Measurements from ENCODE around the gene ADCK2. TPM values are rescaled to one million over a fixed set of nuclear protein-coding genes. Genes with fewer than 3 reads are reported as not detected.

The ADCK2 gene
- total RNA-seq, 5 donors from 2014 or later (not counting 1 experiment from before 2014, with no cell fraction given), result 16.3 to 23.3 (median 20.2) TPM

- peaks cover 31 to 42% (median 32%) of the 10 kb centered on the region in 3 donors for H3K4me1 Mint-ChIP-seq
- peak in 1 of 35 experiments; percentile 11 for DNase-seq
- 99% methylated on average over 16 of the region's 20 CpGs for WGBS (ENCODE audit: insufficient coverage)
- no peaks in the 10 kb centered on the region for H3K27me3 ChIP-seq (replicated peaks in 1 of 2; ENCODE audit: control insufficient read depth in 2 of 2, extremely low read depth in 1 of 2, insufficient read depth in 2 of 2, low read length in 1 of 2)
- no peaks in the 10 kb centered on the region for H3K9me3 ChIP-seq
- CTCF ChIA-PET, result interaction anchor here in 1 of 2 donors (0.6 kb wide), 2 partner anchors 175 to 1566 kb away, joined by 3 read pairs; no protein-coding TSS in a partner anchor
- no peak overlapping the region for H3K27ac ChIP-seq (ENCODE audit: low read length)
- peaks cover 53% of the 10 kb centered on the region for H3K36me3 Mint-ChIP-seq
- no peaks in the 10 kb centered on the region for H3K27me3 Mint-ChIP-seq
- POLR2A ChIA-PET, result no interaction called here
- H3K4me3 Mint-ChIP-seq, result no peak overlapping the region
- ATAC-seq (replicated peaks in 1 of 4), result no peak
- H3K4me3 ChIP-seq (ENCODE audit: control insufficient read depth in 1 of 2, extremely low read depth in 1 of 2, low read length in 1 of 2), result no peak overlapping the region
- peaks cover 0 to 22% of the 10 kb centered on the region in 2 experiments for H3K4me1 ChIP-seq (ENCODE audit: control insufficient read depth in 1 of 2, extremely low read depth in 1 of 2, insufficient read depth in 2 of 2, low read length in 2 of 2)
- H3K27ac Mint-ChIP-seq, result no peak overlapping the region
- H3K9me3 Mint-ChIP-seq, result no peaks in the 10 kb centered on the region
- H3K36me3 ChIP-seq (ENCODE audit: control insufficient read depth in 2 of 2, extremely low read depth in 1 of 2, insufficient read depth in 1 of 2, low read length in 1 of 2), result peaks cover 24 to 37% of the 10 kb centered on the region in 2 donors
Measured at GRCh38 chr7:140678081-140678815, 5.5 kb downstream of the ADCK2 start.

GRCh38 chr7:140678816-140679130, 6.0 kb downstream of the ADCK2 start:
- no peak overlapping the region for H3K4me3 ChIP-seq (ENCODE audit: control insufficient read depth in 1 of 2, extremely low read depth in 1 of 2, low read length in 1 of 2)
- H3K9me3 Mint-ChIP-seq, result no peaks in the 10 kb centered on the region
- WGBS (ENCODE audit: insufficient coverage), result 100% methylated on average over 6 of the region's 7 CpGs
- H3K27ac Mint-ChIP-seq, result no peak overlapping the region
- H3K36me3 Mint-ChIP-seq, result peaks cover 57% of the 10 kb centered on the region
- ChIA-PET CTCF (interaction anchor here in 1 of 2 donors (0.6 kb wide), 2 partner anchors 176 to 1566 kb away, joined by 3 read pairs; no protein-coding TSS in a partner anchor), POLR2A (interaction anchor here in 1 of 2 donors (0.7 kb wide), 1 partner anchor 44 kb away, joined by 3 read pairs; no protein-coding TSS in a partner anchor)
- DNase-seq (peak in 1 of 35 experiments; percentile 8), ATAC-seq (replicated peaks in 1 of 4) (no peak)
- no peak overlapping the region for H3K4me3 Mint-ChIP-seq
- H3K27ac ChIP-seq (ENCODE audit: low read length), result no peak overlapping the region
- H3K4me1 Mint-ChIP-seq, result peaks cover 28 to 39% (median 31%) of the 10 kb centered on the region in 3 donors
- H3K9me3 ChIP-seq, result no peaks in the 10 kb centered on the region
- H3K36me3 ChIP-seq (ENCODE audit: control insufficient read depth in 2 of 2, extremely low read depth in 1 of 2, insufficient read depth in 1 of 2, low read length in 1 of 2), result peaks cover 24 to 37% of the 10 kb centered on the region in 2 donors
- no peaks in the 10 kb centered on the region for H3K27me3 ChIP-seq (replicated peaks in 1 of 2; ENCODE audit: control insufficient read depth in 2 of 2, extremely low read depth in 1 of 2, insufficient read depth in 2 of 2, low read length in 1 of 2)
- H3K27me3 Mint-ChIP-seq, result no peaks in the 10 kb centered on the region
- peaks cover 0 to 16% of the 10 kb centered on the region in 2 experiments for H3K4me1 ChIP-seq (ENCODE audit: control insufficient read depth in 1 of 2, extremely low read depth in 1 of 2, insufficient read depth in 2 of 2, low read length in 2 of 2)

GRCh38 chr7:140679186-140679585, 6.4 kb downstream of the ADCK2 start:
- no peak overlapping the region for H3K27ac ChIP-seq (ENCODE audit: low read length)
- Mint-ChIP-seq H3K36me3 (peaks cover 61% of the 10 kb centered on the region), H3K9me3 (no peaks in the 10 kb centered on the region), H3K27me3 (no peaks in the 10 kb centered on the region), H3K4me3 (no peak overlapping the region), H3K4me1 (peaks cover 24 to 35% (median 31%) of the 10 kb centered on the region in 3 donors), H3K27ac (no peak overlapping the region)
- H3K9me3 ChIP-seq, result no peaks in the 10 kb centered on the region
- ChIA-PET POLR2A (interaction anchor here in 1 of 2 donors (0.7 kb wide), 1 partner anchor 44 kb away, joined by 3 read pairs; no protein-coding TSS in a partner anchor), CTCF (interaction anchor here in 1 of 2 donors (0.7 kb wide), 1 partner anchor 239 kb away, joined by 4 read pairs; no protein-coding TSS in a partner anchor)
- ATAC-seq (replicated peaks in 1 of 4) (no peak), DNase-seq (no peak)
- no peak overlapping the region for H3K4me3 ChIP-seq (ENCODE audit: control insufficient read depth in 1 of 2, extremely low read depth in 1 of 2, low read length in 1 of 2)
- H3K36me3 ChIP-seq (ENCODE audit: control insufficient read depth in 2 of 2, extremely low read depth in 1 of 2, insufficient read depth in 1 of 2, low read length in 1 of 2), result peaks cover 28 to 37% of the 10 kb centered on the region in 2 donors
- peaks cover 0 to 12% of the 10 kb centered on the region in 2 experiments for H3K4me1 ChIP-seq (ENCODE audit: control insufficient read depth in 1 of 2, extremely low read depth in 1 of 2, insufficient read depth in 2 of 2, low read length in 2 of 2)
- 90% methylated on average over 3 of the region's 9 CpGs for WGBS (ENCODE audit: insufficient coverage)
- no peaks in the 10 kb centered on the region for H3K27me3 ChIP-seq (replicated peaks in 1 of 2; ENCODE audit: control insufficient read depth in 2 of 2, extremely low read depth in 1 of 2, insufficient read depth in 2 of 2, low read length in 1 of 2)

- Mint-ChIP-seq H3K4me3 (no peak overlapping the region), H3K36me3 (peaks cover 62% of the 10 kb centered on the region), H3K4me1 (peaks cover 8 to 18% (median 17%) of the 10 kb centered on the region in 3 donors), H3K27me3 (no peaks in the 10 kb centered on the region), H3K9me3 (no peaks in the 10 kb centered on the region), H3K27ac (no peak overlapping the region)
- Histone ChIP-seq H3K27ac (ENCODE audit: low read length) (no peak overlapping the region), H3K4me3 (ENCODE audit: control insufficient read depth in 1 of 2, extremely low read depth in 1 of 2, low read length in 1 of 2) (no peak overlapping the region), H3K4me1 (ENCODE audit: control insufficient read depth in 1 of 2, extremely low read depth in 1 of 2, insufficient read depth in 2 of 2, low read length in 2 of 2) (no peaks in the 10 kb centered on the region), H3K27me3 (replicated peaks in 1 of 2; ENCODE audit: control insufficient read depth in 2 of 2, extremely low read depth in 1 of 2, insufficient read depth in 2 of 2, low read length in 1 of 2) (no peaks in the 10 kb centered on the region), H3K9me3 (no peaks in the 10 kb centered on the region), H3K36me3 (ENCODE audit: control insufficient read depth in 2 of 2, extremely low read depth in 1 of 2, insufficient read depth in 1 of 2, low read length in 1 of 2) (peaks cover 33 to 35% of the 10 kb centered on the region in 2 donors)
- DNase-seq (peak in 1 of 35 experiments; percentile 11), ATAC-seq (replicated peaks in 1 of 4) (no peak)
- 93% methylated on average over 7 of the region's 7 CpGs for WGBS (ENCODE audit: insufficient coverage)
- POLR2A ChIA-PET, result interaction anchor here in 1 of 2 donors (0.5 kb wide), 1 partner anchor 15 kb away, joined by 9 read pairs; no protein-coding TSS in a partner anchor
- CTCF ChIA-PET, result no interaction called here
Measured at GRCh38 chr7:140680886-140681285, 8.1 kb downstream of the ADCK2 start.

- H3K27ac Mint-ChIP-seq, result no peak overlapping the region
- no peaks in the 10 kb centered on the region for H3K27me3 Mint-ChIP-seq
- ChIA-PET POLR2A (interaction anchor here in 1 of 2 donors (0.6 kb wide), 1 partner anchor 996 kb away, joined by 3 read pairs; no protein-coding TSS in a partner anchor), CTCF (no interaction called here)
- H3K36me3 ChIP-seq (ENCODE audit: control insufficient read depth in 2 of 2, extremely low read depth in 1 of 2, insufficient read depth in 1 of 2, low read length in 1 of 2), result peaks cover 31 to 36% of the 10 kb centered on the region in 2 donors
- no peak overlapping the region for H3K4me3 ChIP-seq (ENCODE audit: control insufficient read depth in 1 of 2, extremely low read depth in 1 of 2, low read length in 1 of 2)
- peaks cover 3 to 12% (median 12%) of the 10 kb centered on the region in 3 donors for H3K4me1 Mint-ChIP-seq
- H3K4me1 ChIP-seq (ENCODE audit: control insufficient read depth in 1 of 2, extremely low read depth in 1 of 2, insufficient read depth in 2 of 2, low read length in 2 of 2), result no peaks in the 10 kb centered on the region
- ATAC-seq (replicated peaks in 1 of 4), result no peak
- DNase-seq, result peak in 1 of 35 experiments; percentile 13
- WGBS (ENCODE audit: insufficient coverage), result 89% methylated on average over 3 of the region's 3 CpGs
- H3K36me3 Mint-ChIP-seq, result peaks cover 59% of the 10 kb centered on the region
- no peaks in the 10 kb centered on the region for H3K9me3 ChIP-seq
- H3K27ac ChIP-seq (ENCODE audit: low read length), result no peak overlapping the region
- H3K9me3 Mint-ChIP-seq, result no peaks in the 10 kb centered on the region
- no peak overlapping the region for H3K4me3 Mint-ChIP-seq
- no peaks in the 10 kb centered on the region for H3K27me3 ChIP-seq (replicated peaks in 1 of 2; ENCODE audit: control insufficient read depth in 2 of 2, extremely low read depth in 1 of 2, insufficient read depth in 2 of 2, low read length in 1 of 2)
Measured at GRCh38 chr7:140681766-140682165, 9.0 kb downstream of the ADCK2 start.

GRCh38 chr7:140683657-140684056, 10.9 kb downstream of the ADCK2 start:
- no peak overlapping the region for H3K27ac ChIP-seq (ENCODE audit: low read length)
- no peaks in the 10 kb centered on the region for H3K9me3 Mint-ChIP-seq
- H3K27me3 ChIP-seq (replicated peaks in 1 of 2; ENCODE audit: control insufficient read depth in 2 of 2, extremely low read depth in 1 of 2, insufficient read depth in 2 of 2, low read length in 1 of 2), result no peaks in the 10 kb centered on the region
- no peak overlapping the region for H3K4me3 Mint-ChIP-seq
- H3K4me3 ChIP-seq (ENCODE audit: control insufficient read depth in 1 of 2, extremely low read depth in 1 of 2, low read length in 1 of 2), result no peak overlapping the region
- peaks cover 29 to 36% of the 10 kb centered on the region in 2 donors for H3K36me3 ChIP-seq (ENCODE audit: control insufficient read depth in 2 of 2, extremely low read depth in 1 of 2, insufficient read depth in 1 of 2, low read length in 1 of 2)
- H3K27ac Mint-ChIP-seq, result no peak overlapping the region
- ChIA-PET CTCF (no interaction called here), POLR2A (no interaction called here)
- H3K4me1 ChIP-seq (ENCODE audit: control insufficient read depth in 1 of 2, extremely low read depth in 1 of 2, insufficient read depth in 2 of 2, low read length in 2 of 2), result no peaks in the 10 kb centered on the region
- no peaks in the 10 kb centered on the region for H3K4me1 Mint-ChIP-seq
- H3K36me3 Mint-ChIP-seq, result peaks cover 52% of the 10 kb centered on the region
- no peaks in the 10 kb centered on the region for H3K27me3 Mint-ChIP-seq
- DNase-seq (peak in 1 of 35 experiments; percentile 1), ATAC-seq (replicated peaks in 1 of 4) (no peak)
- no peaks in the 10 kb centered on the region for H3K9me3 ChIP-seq
- WGBS (ENCODE audit: insufficient coverage), result 91% methylated on average over 2 of the region's 3 CpGs
